ENCODE measurements around the gene ATP6V1F.

The ATP6V1F gene

GRCh38 chr7:128882134-128882533 is 19.5 kb downstream of the ATP6V1F start:
- no peaks in the 10 kb centered on the region for H3K36me3 ChIP-seq (ENCODE audit: insufficient read depth, low read length)
- H3K4me3 ChIP-seq (ENCODE audit: low read depth, low read length, poor library complexity, severe bottlenecking) = no peak overlapping the region
- H3K9me3 ChIP-seq (ENCODE audit: low read length) = no peaks in the 10 kb centered on the region
- no peaks in the 10 kb centered on the region for H3F3A ChIP-seq (ENCODE audit: insufficient read depth, low read length)
- no peak overlapping the region for H3K9ac ChIP-seq (ENCODE audit: low read length)
- no peaks in the 10 kb centered on the region for H3K27me3 ChIP-seq (ENCODE audit: insufficient read depth, low read length)
- H3K27ac ChIP-seq (ENCODE audit: low read depth, low read length, poor library complexity, severe bottlenecking) = no peak overlapping the region
- no peaks in the 10 kb centered on the region for H3K9me2 ChIP-seq (ENCODE audit: low read depth, low read length)
- no peaks in the 10 kb centered on the region for H4K20me1 ChIP-seq (ENCODE audit: insufficient read depth, low read length)
- H3K4me2 ChIP-seq (ENCODE audit: low read length) = no peak overlapping the region
- H3K4me1 ChIP-seq (ENCODE audit: insufficient read depth, low read length, severe bottlenecking) = peaks cover 9% of the 10 kb centered on the region
- TF ChIP-seq EZH2 (IDR thresholded peaks at IDR 0.05; ENCODE audit: borderline replicate concordance, low read length) = no peak
- no peak for TF ChIP-seq CTCF (IDR thresholded peaks at IDR 0.05; ENCODE audit: low read length)
- no peaks in the 10 kb centered on the region for H3K79me2 ChIP-seq (ENCODE audit: insufficient read depth, low read length)
- H2AFZ ChIP-seq (ENCODE audit: low read length) = no peak overlapping the region

- Histone ChIP-seq H3K4me3 (ENCODE audit: low read depth, low read length, poor library complexity, severe bottlenecking) (peak overlapping the region; percentile 62), H3K9me2 (ENCODE audit: low read depth, low read length) (no peaks in the 10 kb centered on the region), H4K20me1 (ENCODE audit: insufficient read depth, low read length) (no peaks in the 10 kb centered on the region), H3K9me3 (ENCODE audit: low read length) (no peaks in the 10 kb centered on the region), H3F3A (ENCODE audit: insufficient read depth, low read length) (no peaks in the 10 kb centered on the region), H3K36me3 (ENCODE audit: insufficient read depth, low read length) (no peaks in the 10 kb centered on the region), H3K4me2 (ENCODE audit: low read length) (peak overlapping the region; percentile 71), H3K27ac (ENCODE audit: low read depth, low read length, poor library complexity, severe bottlenecking) (peak overlapping the region; percentile 4), H3K9ac (ENCODE audit: low read length) (peak overlapping the region; percentile 66), H3K4me1 (ENCODE audit: insufficient read depth, low read length, severe bottlenecking) (peaks cover 9% of the 10 kb centered on the region), H3K27me3 (ENCODE audit: insufficient read depth, low read length) (no peaks in the 10 kb centered on the region; the same call in 1 of the 2 replicates), H2AFZ (ENCODE audit: low read length) (peak overlapping the region; percentile 95), H3K79me2 (ENCODE audit: insufficient read depth, low read length) (no peaks in the 10 kb centered on the region)
- TF ChIP-seq CTCF (IDR thresholded peaks at IDR 0.05; ENCODE audit: low read length) (peak; percentile 100), EZH2 (IDR thresholded peaks at IDR 0.05; ENCODE audit: borderline replicate concordance, low read length) (no peak)
These were observed 21.2 kb downstream of the ATP6V1F start for GRCh38 chr7:128883622-128884448.

- H3K4me1 ChIP-seq (ENCODE audit: insufficient read depth, low read length, severe bottlenecking) = peaks cover 9% of the 10 kb centered on the region
- H2AFZ ChIP-seq (ENCODE audit: low read length) = peak overlapping the region; percentile 95; the same call in 1 of the 2 replicates
- H3K4me3 ChIP-seq (ENCODE audit: low read depth, low read length, poor library complexity, severe bottlenecking) = no peak overlapping the region
- TF ChIP-seq EZH2 (IDR thresholded peaks at IDR 0.05; ENCODE audit: borderline replicate concordance, low read length) = no peak
- TF ChIP-seq CTCF (IDR thresholded peaks at IDR 0.05; ENCODE audit: low read length) = no peak
- H3F3A ChIP-seq (ENCODE audit: insufficient read depth, low read length) = no peaks in the 10 kb centered on the region
- no peaks in the 10 kb centered on the region for H3K9me2 ChIP-seq (ENCODE audit: low read depth, low read length)
- no peaks in the 10 kb centered on the region for H3K79me2 ChIP-seq (ENCODE audit: insufficient read depth, low read length)
- H4K20me1 ChIP-seq (ENCODE audit: insufficient read depth, low read length) = no peaks in the 10 kb centered on the region
- no peaks in the 10 kb centered on the region for H3K36me3 ChIP-seq (ENCODE audit: insufficient read depth, low read length)
- no peaks in the 10 kb centered on the region; the same call in 1 of the 2 replicates for H3K27me3 ChIP-seq (ENCODE audit: insufficient read depth, low read length)
- no peak overlapping the region for H3K27ac ChIP-seq (ENCODE audit: low read depth, low read length, poor library complexity, severe bottlenecking)
- no peak overlapping the region for H3K9ac ChIP-seq (ENCODE audit: low read length)
- no peaks in the 10 kb centered on the region for H3K9me3 ChIP-seq (ENCODE audit: low read length)
- no peak overlapping the region for H3K4me2 ChIP-seq (ENCODE audit: low read length)
These were observed 22.1 kb downstream of the ATP6V1F start for GRCh38 chr7:128884561-128885369.

All from OCI-LY1 (cell line).